Common myeloid progenitor, CD34-positive (primary cell): ENCODE data around the gene PPP1R15B.

Source experiments
- CTCF ChIA-PET: fragments of 350-600 bp; sonication (Branson Sonifier 250); formaldehyde crosslinking; loops from one replicate; lab custom pipeline; 2021; ENCODE audit warnings: antibody characterized with exemption; lab: Charles Lee
- POLR2A ChIA-PET: fragments of 350-600 bp; sonication (Branson Sonifier 250); formaldehyde crosslinking; loops from one replicate; lab custom pipeline; 2021; ENCODE audit warnings: antibody characterized with exemption; lab: Charles Lee
- DNase-seq, 3 donors: peaks; one replicate each; pipeline versions ENCODE4 v3.0.0 to v3.0.0-alpha.2; 2013
- H3K27ac ChIP-seq, 2 experiments: 1 replicate in 1 of 2; 2 replicates in 1 of 2; pipeline ENCODE4 v1.7.0; 2013; ENCODE audit warnings: inconsistent platforms in 2 of 2, low read length in 2 of 2, mild to moderate bottlenecking in 2 of 2, low read depth in 1 of 2, moderate library complexity in 1 of 2; ENCODE audit not compliant: severe bottlenecking in 2 of 2, insufficient read depth in 1 of 2, poor library complexity in 1 of 2
- H3K27me3 ChIP-seq, 5 experiments: replicated peaks in 2 of 5; 1 replicate in 3 of 5; 2 replicates in 2 of 5; pipeline versions ENCODE4 v1.6.1 to v1.7.0; 2013; ENCODE audit warnings: low read length in 4 of 5, mild to moderate bottlenecking in 2 of 5, moderate library complexity in 2 of 5, inconsistent platforms in 1 of 5; ENCODE audit not compliant: insufficient read depth in 5 of 5, control insufficient read depth in 4 of 5
- H3K36me3 ChIP-seq, 4 experiments: 1 replicate in 2 of 4; 2 replicates in 2 of 4; pipeline versions ENCODE4 v1.6.1 to v1.7.0; 2013; ENCODE audit warnings: low read length in 3 of 4, control low read depth in 1 of 4, mild to moderate bottlenecking in 1 of 4; ENCODE audit not compliant: control insufficient read depth in 4 of 4, insufficient read depth in 4 of 4
- H3K4me1 ChIP-seq, 4 experiments: 1 replicate in 3 of 4; 2 replicates in 1 of 4; pipeline versions ENCODE4 v1.6.1 to v1.7.1; 2013; ENCODE audit warnings: low read length in 3 of 4, mild to moderate bottlenecking in 3 of 4, control low read depth in 1 of 4, inconsistent platforms in 1 of 4, moderate library complexity in 1 of 4; ENCODE audit not compliant: control insufficient read depth in 4 of 4, insufficient read depth in 4 of 4; ENCODE audit errors: control extremely low read depth in 1 of 4
- H3K4me3 ChIP-seq, 7 experiments: 1 replicate in 4 of 7; 2 replicates in 3 of 7; pipeline versions ENCODE4 v1.5.1 to v1.7.0; 2013; ENCODE audit warnings: mild to moderate bottlenecking in 7 of 7, low read length in 6 of 7, moderate library complexity in 6 of 7, inconsistent platforms in 2 of 7, low read depth in 2 of 7, control low read depth in 1 of 7; ENCODE audit not compliant: insufficient read depth in 4 of 7, control insufficient read depth in 1 of 7; ENCODE audit errors: extremely low read depth in 1 of 7
- H3K9me3 ChIP-seq, 5 experiments: 1 replicate in 4 of 5; 2 replicates in 1 of 5; pipeline versions ENCODE4 v1.6.1 to v1.7.1; 2013; ENCODE audit warnings: low read length in 4 of 5, mild to moderate bottlenecking in 2 of 5, inconsistent platforms in 1 of 5, low read depth in 1 of 5, moderate library complexity in 1 of 5; ENCODE audit not compliant: control insufficient read depth in 4 of 5, insufficient read depth in 2 of 5; ENCODE audit errors: control extremely low read depth in 1 of 5
- WGBS: methylation state at CpG from one replicate; pipeline ENCODE4 v1.1.5; 2013; ENCODE audit not compliant: insufficient coverage; 5-methylcytosine and 5-hydroxymethylcytosine counted together

The PPP1R15B gene

GRCh38 chr1:204370176-204370575, 41.4 kb downstream of the PPP1R15B start:
- Histone ChIP-seq H3K4me1 (peaks cover 0 to 21% (median 13%) of the 10 kb centered on the region in 4 experiments), H3K27ac (no peak overlapping the region), H3K4me3 (no peak overlapping the region), H3K36me3 (no peaks in the 10 kb centered on the region), H3K9me3 (no peaks in the 10 kb centered on the region), H3K27me3 (peaks cover 0 to 1% (median 0%) of the 10 kb centered on the region in 5 experiments)
- 95% methylated on average over 10 of the region's 10 CpGs for WGBS
- CTCF ChIA-PET = interaction anchor here (1.0 to 2.5 kb wide), 11 partner anchors 10 to 204 kb away, joined by 3 to 8 read pairs (median 5); partner anchors contain the start of genes PLEKHA6 and REN
- POLR2A ChIA-PET = no interaction called here
- DNase-seq = no peak

DNA sequence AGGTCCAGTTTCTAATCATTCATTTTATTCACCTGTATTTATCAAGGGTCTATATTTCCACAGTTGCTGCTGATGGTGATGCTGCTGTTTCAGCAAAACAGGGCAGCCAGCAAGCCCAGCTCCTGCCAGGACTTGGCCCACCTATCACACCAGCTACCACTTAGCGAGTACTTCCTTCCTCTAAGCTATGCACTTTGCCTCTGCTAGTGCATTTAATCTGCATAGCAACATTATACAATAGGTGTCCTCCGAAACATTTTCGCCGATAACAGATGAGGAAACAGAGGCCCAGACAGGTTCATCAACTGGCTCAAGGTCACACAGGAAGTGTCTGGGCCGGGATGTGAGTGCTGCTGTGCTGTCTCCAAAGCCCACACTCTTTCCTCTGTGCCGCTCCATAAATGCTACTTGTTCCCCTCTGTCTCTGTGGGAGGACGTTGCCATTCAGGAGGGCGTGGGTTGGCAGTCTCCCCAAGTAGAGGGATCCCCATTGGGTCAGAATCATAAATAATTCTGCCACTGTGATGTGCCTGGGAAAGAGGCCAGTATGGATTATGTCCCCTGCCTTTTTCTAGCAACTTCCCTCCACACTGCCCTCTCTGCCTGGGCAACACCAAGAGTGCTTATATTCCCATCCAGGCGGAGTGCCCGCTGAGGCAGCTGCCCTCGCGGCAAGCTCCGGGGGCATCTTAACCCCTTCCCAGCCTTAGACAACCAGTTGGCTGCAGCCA, 42.5 kb downstream of the PPP1R15B start:
- WGBS = 16% methylated on average over 12 of the region's 13 CpGs
- Histone ChIP-seq H3K27ac (no peak overlapping the region), H3K36me3 (no peaks in the 10 kb centered on the region), H3K9me3 (no peaks in the 10 kb centered on the region), H3K27me3 (peaks cover 0 to 1% (median 0%) of the 10 kb centered on the region in 5 experiments), H3K4me3 (peak overlapping the region in 2 of 7 experiments; percentile 12 to 23), H3K4me1 (peaks cover 0 to 19% (median 14%) of the 10 kb centered on the region in 4 experiments)
- ChIA-PET POLR2A (no interaction called here), CTCF (interaction anchor here (0.6 to 2.9 kb wide), 21 partner anchors 13 to 207 kb away, joined by 3 to 12 read pairs (median 4); partner anchors contain the start of genes GOLT1A and REN)
- DNase-seq = peak in 2 of 3 donors; percentile 58 to 72

GRCh38 chr1:204367956-204368355, 43.7 kb downstream of the PPP1R15B start:
- CTCF ChIA-PET = interaction anchor here (0.8 to 2.9 kb wide), 5 partner anchors 31 to 202 kb away, joined by 3 to 12 read pairs (median 5); partner anchors contain the start of genes GOLT1A and REN
- H3K27ac ChIP-seq = no peak overlapping the region
- DNase-seq = no peak
- no peaks in the 10 kb centered on the region for H3K27me3 ChIP-seq
- H3K4me3 ChIP-seq = no peak overlapping the region
- no peaks in the 10 kb centered on the region for H3K36me3 ChIP-seq
- H3K4me1 ChIP-seq = peaks cover 0 to 26% (median 22%) of the 10 kb centered on the region in 4 experiments
- POLR2A ChIA-PET = no interaction called here
- no peaks in the 10 kb centered on the region for H3K9me3 ChIP-seq
- 97% methylated on average over 7 of the region's 10 CpGs for WGBS

DNA sequence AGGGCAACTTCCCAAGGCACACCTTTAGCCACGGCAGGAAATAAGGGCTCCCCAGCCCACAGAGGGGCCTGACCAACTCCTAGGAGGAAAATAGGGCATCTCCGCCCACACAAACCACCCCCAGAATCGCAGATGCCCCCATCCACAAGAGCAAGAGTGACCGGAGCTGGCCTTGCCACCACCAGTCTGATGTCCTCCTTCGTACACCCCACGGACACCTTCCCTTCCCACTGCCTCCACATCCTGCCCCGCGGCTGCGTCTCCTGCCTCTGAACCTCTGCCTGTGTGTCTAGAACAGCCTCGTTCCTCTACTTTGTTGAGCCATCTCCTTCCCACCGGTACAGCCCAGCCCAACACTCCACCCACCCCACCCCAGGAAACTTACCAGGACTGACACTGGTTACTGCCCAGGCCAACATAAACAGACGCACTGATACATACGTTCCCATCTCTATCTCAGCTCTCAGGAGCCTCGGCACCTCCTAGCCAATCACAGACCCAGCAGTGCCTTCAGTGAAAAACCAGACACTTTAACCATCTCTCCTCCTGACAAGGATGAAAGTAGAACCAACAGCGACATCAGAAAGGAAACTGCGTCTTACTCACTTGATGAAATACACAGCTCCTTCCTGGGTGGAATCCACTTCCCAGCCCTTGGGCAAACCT, 44.3 kb downstream of the PPP1R15B start:
- Histone ChIP-seq H3K27ac (no peak overlapping the region), H3K4me3 (no peak overlapping the region), H3K27me3 (no peaks in the 10 kb centered on the region), H3K9me3 (no peaks in the 10 kb centered on the region), H3K4me1 (peaks cover 0 to 32% (median 28%) of the 10 kb centered on the region in 4 experiments), H3K36me3 (no peaks in the 10 kb centered on the region)
- WGBS = 95% methylated on average over 13 of the region's 16 CpGs
- CTCF ChIA-PET = interaction anchor here (0.8 to 2.9 kb wide), 9 partner anchors 23 to 238 kb away, joined by 3 to 12 read pairs (median 3); partner anchors contain the start of gene GOLT1A
- POLR2A ChIA-PET = no interaction called here
- DNase-seq = no peak

- no peaks in the 10 kb centered on the region for H3K9me3 ChIP-seq
- no peak overlapping the region for H3K4me3 ChIP-seq
- DNase-seq = peak in 1 of 3 donors; percentile 47
- H3K27me3 ChIP-seq = no peaks in the 10 kb centered on the region
- CTCF ChIA-PET = interaction anchor here (0.9 to 2.9 kb wide), 8 partner anchors 23 to 237 kb away, joined by 3 to 12 read pairs (median 3); partner anchors contain the start of gene GOLT1A
- POLR2A ChIA-PET = no interaction called here
- 94% methylated on average over 6 of the region's 7 CpGs for WGBS
- peaks cover 0 to 38% (median 32%) of the 10 kb centered on the region in 4 experiments for H3K4me1 ChIP-seq
- no peaks in the 10 kb centered on the region for H3K36me3 ChIP-seq
- H3K27ac ChIP-seq = no peak overlapping the region
Observed at GRCh38 chr1:204366759-204367158, 44.9 kb downstream of the PPP1R15B start.

- CTCF ChIA-PET = interaction anchor here (0.7 to 9.5 kb wide), 42 partner anchors 9 to 493 kb away, joined by 3 to 314 read pairs (median 5); partner anchors contain the start of genes GOLT1A and REN
- no peaks in the 10 kb centered on the region for H3K9me3 ChIP-seq
- H3K36me3 ChIP-seq = no peaks in the 10 kb centered on the region
- peak overlapping the region; percentile 20 to 77 (median 54) for H3K4me3 ChIP-seq
- peaks cover 0 to 59% (median 52%) of the 10 kb centered on the region in 4 experiments for H3K4me1 ChIP-seq
- H3K27ac ChIP-seq = no peak overlapping the region
- no peaks in the 10 kb centered on the region for H3K27me3 ChIP-seq
- peak; percentile 80 to 86 (median 83) for DNase-seq
- WGBS = under 1% methylated on average over 18 of the region's 27 CpGs
- POLR2A ChIA-PET = no interaction called here
Observed at GRCh38 chr1:204363335-204364114, 48.1 kb downstream of the PPP1R15B start.
